T-cell (primary cell): ENCODE results near the gene MRRF. TPM values are rescaled to one million over a fixed set of nuclear protein-coding genes. Genes with fewer than 3 reads are reported as not detected.

Experiments used
- ATAC-seq, 4 experiments: fragments of 200-7000 bp in 3 of 4; fragments of 150-1000 bp in 1 of 4; cut with Tn5 transposase; replicated peaks in 1 of 4; 1 replicate in 3 of 4; 2 replicates in 1 of 4; pipeline ENCODE4 v1.10.0; 2021; ENCODE audit warnings: moderate library complexity in 3 of 4, mild to moderate bottlenecking in 2 of 4, moderate number of reproducible peaks in 1 of 4
- CTCF ChIA-PET, 2 donors: fragments of 300-600 bp; sonication (Branson Sonifier 250); formaldehyde crosslinking; loops; one replicate each; lab custom pipeline; 2022; ENCODE audit warnings: antibody characterized with exemption in 2 of 2; lab: Charles Lee
- POLR2A ChIA-PET, 2 donors: fragments of 300-600 bp; sonication (Branson Sonifier 250); formaldehyde crosslinking; loops; one replicate each; lab custom pipeline; 2022; ENCODE audit warnings: antibody characterized with exemption in 2 of 2; lab: Charles Lee
- DNase-seq, 35 experiments: peaks; one replicate each; pipeline versions ENCODE4 v3.0.0 to v3.0.0-alpha.2; 2013 to 2023
- H3K27ac ChIP-seq: one replicate; pipeline ENCODE4 v1.5.1; 2013; ENCODE audit warnings: low read length
- H3K27me3 ChIP-seq, 2 experiments: replicated peaks in 1 of 2; 1 replicate in 1 of 2; 2 replicates in 1 of 2; pipeline versions ENCODE4 v1.6.1 to v1.7.0; 2013; ENCODE audit warnings: low read length in 1 of 2, mixed read lengths in 1 of 2; ENCODE audit not compliant: control insufficient read depth in 2 of 2, insufficient read depth in 2 of 2; ENCODE audit errors: extremely low read depth in 1 of 2
- H3K36me3 ChIP-seq, 2 donors: 1 replicate in 1 of 2; 2 replicates in 1 of 2; pipeline versions ENCODE4 v1.6.1 to v1.7.0; 2013; ENCODE audit warnings: low read length in 1 of 2; ENCODE audit not compliant: control insufficient read depth in 2 of 2, insufficient read depth in 1 of 2; ENCODE audit errors: extremely low read depth in 1 of 2
- H3K4me1 ChIP-seq, 2 experiments: 1 replicate in 1 of 2; 2 replicates in 1 of 2; pipeline versions ENCODE4 v1.6.1 to v1.7.0; 2013; ENCODE audit warnings: low read length in 2 of 2, mixed read lengths in 1 of 2; ENCODE audit not compliant: insufficient read depth in 2 of 2, control insufficient read depth in 1 of 2; ENCODE audit errors: extremely low read depth in 1 of 2
- H3K4me3 ChIP-seq, 2 donors: 1 replicate in 1 of 2; 2 replicates in 1 of 2; pipeline versions ENCODE4 v1.5.1 to v1.7.0; 2013; ENCODE audit warnings: mild to moderate bottlenecking in 2 of 2, low read length in 1 of 2, moderate library complexity in 1 of 2; ENCODE audit not compliant: control insufficient read depth in 1 of 2; ENCODE audit errors: extremely low read depth in 1 of 2
- H3K9me3 ChIP-seq: 2 replicates; pipeline ENCODE4 v1.7.0; 2013
- H3K27ac Mint-ChIP-seq, 2 donors: one replicate each; pipeline ENCODE4 v1.8.0; 2020 to 2021; ENCODE audit warnings: mild to moderate bottlenecking in 2 of 2, mixed read lengths in 2 of 2
- H3K27me3 Mint-ChIP-seq, 2 donors: one replicate each; pipeline ENCODE4 v1.8.0; 2021 to 2022; ENCODE audit warnings: mixed read lengths in 2 of 2
- H3K36me3 Mint-ChIP-seq: one replicate; pipeline ENCODE4 v1.8.0; 2021; ENCODE audit warnings: mixed read lengths
- H3K4me1 Mint-ChIP-seq, 3 donors: one replicate each; pipeline ENCODE4 v1.8.0; 2020 to 2022; ENCODE audit warnings: mixed read lengths in 3 of 3, mild to moderate bottlenecking in 1 of 3
- H3K4me3 Mint-ChIP-seq, 3 donors: one replicate each; pipeline ENCODE4 v1.8.0; 2020 to 2022; ENCODE audit warnings: mild to moderate bottlenecking in 3 of 3, mixed read lengths in 3 of 3, moderate library complexity in 3 of 3
- H3K9me3 Mint-ChIP-seq, 3 donors: one replicate each; pipeline ENCODE4 v1.8.0; 2020 to 2022; ENCODE audit warnings: mixed read lengths in 3 of 3
- WGBS: methylation state at CpG from one replicate; pipeline ENCODE4 v1.1.5; 2013; ENCODE audit warnings: missing lambda C conversion rate; ENCODE audit not compliant: insufficient coverage; 5-methylcytosine and 5-hydroxymethylcytosine counted together
- total RNA-seq, 35 experiments: library from RNA in 6 of 35; stranded (reverse) in 6 of 35; fragments of 120-200 nt in 1 of 35; gene quantifications; one replicate each; pipeline versions ENCODE4 v1.2.1 to v1.2.4 and lab custom pipeline; 2013 to 2026

MRRF gene
- total RNA-seq, 5 donors from 2014 or later (not counting 1 experiment from before 2014, with no cell fraction given) = 27.7 to 34.1 (median 29.1) TPM

GRCh38 chr9:122342323-122343050 lies 77.8 kb downstream of the MRRF start:
- no peaks in the 10 kb centered on the region for H3K9me3 Mint-ChIP-seq
- no peaks in the 10 kb centered on the region for H3K36me3 Mint-ChIP-seq
- Histone ChIP-seq H3K4me3 (no peak overlapping the region), H3K4me1 (peaks cover 0 to 5% of the 10 kb centered on the region in 2 experiments), H3K36me3 (no peaks in the 10 kb centered on the region), H3K27ac (no peak overlapping the region), H3K9me3 (no peaks in the 10 kb centered on the region), H3K27me3 (peaks cover 0 to 20% of the 10 kb centered on the region in 2 experiments)
- H3K27me3 Mint-ChIP-seq = peaks cover 0 to 27% of the 10 kb centered on the region in 2 donors
- H3K27ac Mint-ChIP-seq = no peak overlapping the region
- H3K4me3 Mint-ChIP-seq = no peak overlapping the region
- 75% methylated on average over 7 of the region's 15 CpGs for WGBS
- CTCF ChIA-PET = interaction anchor here in 1 of 2 donors (0.5 to 0.6 kb wide), 2 partner anchors 270 to 312 kb away, joined by 3 read pairs; no protein-coding TSS in a partner anchor
- H3K4me1 Mint-ChIP-seq = peaks cover 0 to 7% (median 6%) of the 10 kb centered on the region in 3 donors
- ATAC-seq (no peak), DNase-seq (no peak)
- POLR2A ChIA-PET = no interaction called here

- H3K9me3 Mint-ChIP-seq = no peaks in the 10 kb centered on the region
- DNase-seq = peak in 6 of 35 experiments; percentile 5 to 17 (median 10)
Measured at GRCh38 chr9:122346478-122347347, 82.0 kb downstream of the MRRF start.

GRCh38 chr9:122347348-122348287 lies 82.9 kb downstream of the MRRF start:
- peaks cover 12 to 57% of the 10 kb centered on the region in 2 donors for H3K27me3 Mint-ChIP-seq
- Histone ChIP-seq H3K27ac (no peak overlapping the region), H3K4me3 (peak overlapping the region in 1 of 2 donors; percentile 25), H3K27me3 (peaks cover 0 to 45% of the 10 kb centered on the region in 2 experiments), H3K36me3 (no peaks in the 10 kb centered on the region), H3K9me3 (no peaks in the 10 kb centered on the region), H3K4me1 (peaks cover 0 to 15% of the 10 kb centered on the region in 2 experiments)
- no peaks in the 10 kb centered on the region for H3K9me3 Mint-ChIP-seq
- peak overlapping the region; percentile 31 to 75 for H3K27ac Mint-ChIP-seq
- peaks cover 10 to 22% (median 19%) of the 10 kb centered on the region in 3 donors for H3K4me1 Mint-ChIP-seq
- peak overlapping the region; percentile 65 to 78 (median 74) for H3K4me3 Mint-ChIP-seq
- 57% methylated on average over 6 of the region's 16 CpGs for WGBS
- peak in 2 of 4 experiments; percentile 40 to 45 for ATAC-seq
- ChIA-PET CTCF (interaction anchor here in 1 of 2 donors (1.9 kb wide), 1 partner anchor 223 kb away, joined by 5 read pairs; no protein-coding TSS in a partner anchor), POLR2A (no interaction called here)
- H3K36me3 Mint-ChIP-seq = no peaks in the 10 kb centered on the region
- peak in 4 of 35 experiments; percentile 6 to 20 (median 8) for DNase-seq

More at GRCh38 chr9:122346478-122347347, 82.0 kb downstream of the MRRF start:
- Histone ChIP-seq H3K27ac (no peak overlapping the region), H3K27me3 (peaks cover 0 to 45% of the 10 kb centered on the region in 2 experiments), H3K4me1 (peaks cover 0 to 15% of the 10 kb centered on the region in 2 experiments), H3K36me3 (no peaks in the 10 kb centered on the region), H3K9me3 (no peaks in the 10 kb centered on the region), H3K4me3 (peak overlapping the region in 1 of 2 donors; percentile 33)
- Mint-ChIP-seq H3K4me1 (peaks cover 10 to 22% (median 19%) of the 10 kb centered on the region in 3 donors), H3K4me3 (peak overlapping the region; percentile 65 to 78 (median 74)), H3K27ac (peak overlapping the region; percentile 31 to 75), H3K36me3 (no peaks in the 10 kb centered on the region), H3K27me3 (peaks cover 12 to 60% of the 10 kb centered on the region in 2 donors)
- ChIA-PET POLR2A (no interaction called here), CTCF (interaction anchor here in 1 of 2 donors (1.9 kb wide), 1 partner anchor 222 kb away, joined by 5 read pairs; no protein-coding TSS in a partner anchor)
- WGBS = 14% methylated on average over 86 of the region's 90 CpGs
- ATAC-seq = peak; percentile 40 to 56 (median 51)

GRCh38 chr9:122348288-122348777 lies 83.7 kb downstream of the MRRF start:
- DNase-seq = no peak
- no peak overlapping the region for H3K4me3 ChIP-seq
- peaks cover 0 to 45% of the 10 kb centered on the region in 2 experiments for H3K27me3 ChIP-seq
- peaks cover 0 to 15% of the 10 kb centered on the region in 2 experiments for H3K4me1 ChIP-seq
- no peaks in the 10 kb centered on the region for H3K9me3 ChIP-seq
- H3K4me3 Mint-ChIP-seq = peak overlapping the region in 1 of 3 donors; percentile 74
- H3K27ac Mint-ChIP-seq = peak overlapping the region; percentile 62 to 64
- CTCF ChIA-PET = interaction anchor here in 1 of 2 donors (1.9 kb wide), 1 partner anchor 223 kb away, joined by 5 read pairs; no protein-coding TSS in a partner anchor
- ATAC-seq = no peak
- H3K36me3 Mint-ChIP-seq = no peaks in the 10 kb centered on the region
- H3K36me3 ChIP-seq = no peaks in the 10 kb centered on the region
- H3K9me3 Mint-ChIP-seq = no peaks in the 10 kb centered on the region
- POLR2A ChIA-PET = no interaction called here
- peaks cover 12 to 57% of the 10 kb centered on the region in 2 donors for H3K27me3 Mint-ChIP-seq
- no peak overlapping the region for H3K27ac ChIP-seq
- H3K4me1 Mint-ChIP-seq = peaks cover 10 to 22% (median 19%) of the 10 kb centered on the region in 3 donors
- 27% methylated on average over 9 of the region's 12 CpGs for WGBS

GRCh38 chr9:122348791-122349190 lies 84.1 kb downstream of the MRRF start:
- Histone ChIP-seq H3K4me1 (peaks cover 0 to 15% of the 10 kb centered on the region in 2 experiments), H3K27me3 (peaks cover 0 to 45% of the 10 kb centered on the region in 2 experiments), H3K4me3 (no peak overlapping the region), H3K36me3 (no peaks in the 10 kb centered on the region), H3K9me3 (no peaks in the 10 kb centered on the region), H3K27ac (no peak overlapping the region)
- H3K36me3 Mint-ChIP-seq = no peaks in the 10 kb centered on the region
- WGBS = no CpG with 5 or more reads among the region's 2 CpGs
- ChIA-PET POLR2A (no interaction called here), CTCF (interaction anchor here (1.9 to 2.3 kb wide), 2 partner anchors 224 to 250 kb away, joined by 5 to 9 read pairs; no protein-coding TSS in a partner anchor)
- no peaks in the 10 kb centered on the region for H3K9me3 Mint-ChIP-seq
- ATAC-seq (no peak), DNase-seq (no peak)
- H3K27me3 Mint-ChIP-seq = peaks cover 12 to 54% of the 10 kb centered on the region in 2 donors
- H3K27ac Mint-ChIP-seq = peak overlapping the region in 1 of 2 donors; percentile 62
- H3K4me3 Mint-ChIP-seq = peak overlapping the region in 1 of 3 donors; percentile 74
- H3K4me1 Mint-ChIP-seq = peaks cover 10 to 22% (median 19%) of the 10 kb centered on the region in 3 donors
